Endothelial cell of umbilical vein (primary cell): ENCODE measurements around the gene TKTL1. TPM values are rescaled to one million over a fixed set of nuclear protein-coding genes. Genes with fewer than 3 reads are reported as not detected.

Experiments used
- BruUV-seq: library from RNA; stranded (reverse); fragments of 400-500 nt; replicated peaks from 2 replicates; lab custom pipeline; 2021; lab: Mats Ljungman, UMichigan
- CTCF ChIA-PET: fragments of 300-600, 350-600 bp; sonication (Branson Sonifier 250); formaldehyde crosslinking; loops from one replicate; lab custom pipeline; 2021; ENCODE audit warnings: antibody characterized with exemption, inconsistent platforms; lab: Charles Lee
- POLR2A ChIA-PET: fragments of 300-600, 350-600 bp; sonication (Branson Sonifier 250); formaldehyde crosslinking; loops from one replicate; lab custom pipeline; 2021; ENCODE audit warnings: antibody characterized with exemption, inconsistent platforms; lab: Charles Lee
- DNase-seq: peaks from one replicate; pipeline ENCODE4 v3.0.0-alpha.2; 2011; ENCODE audit warnings: low read depth, low spot score
- FAIRE-seq: peaks from 2 replicates; lab custom pipeline; 2011; peaks lifted over from hg19 to GRCh38; lab: Jason Lieb, UNC
- H2AFZ ChIP-seq: 2 replicates; pipeline ENCODE4 v1.6.0; 2012; ENCODE audit warnings: low read depth, low read length, control low read depth, inconsistent platforms
- H3K27ac ChIP-seq: 2 replicates; pipeline ENCODE4 v1.5.1; 2011; ENCODE audit warnings: low read depth, mild to moderate bottlenecking, control low read depth, low read length, moderate library complexity; ENCODE audit not compliant: insufficient read depth
- H3K27me3 ChIP-seq, 2 experiments: 2 replicates each; pipeline versions ENCODE4 v1.6.0 to v1.6.1; 2011; ENCODE audit warnings: low read length in 2 of 2, mixed read lengths in 1 of 2; ENCODE audit not compliant: control insufficient read depth in 2 of 2, insufficient read depth in 2 of 2
- H3K36me3 ChIP-seq, 2 experiments: 2 replicates in 1 of 2; 3 replicates in 1 of 2; pipeline ENCODE4 v1.5.1; 2011; ENCODE audit warnings: low read length in 2 of 2, mild to moderate bottlenecking in 1 of 2, moderate library complexity in 1 of 2; ENCODE audit not compliant: control insufficient read depth in 2 of 2, insufficient read depth in 2 of 2; ENCODE audit errors: extremely low read depth in 1 of 2
- H3K4me1 ChIP-seq: 3 replicates; pipeline ENCODE4 v1.5.1; 2011; ENCODE audit warnings: mild to moderate bottlenecking, low read length; ENCODE audit not compliant: control insufficient read depth, insufficient read depth; ENCODE audit errors: extremely low read depth
- H3K4me2 ChIP-seq: 2 replicates; pipeline ENCODE4 v1.6.1; 2011; ENCODE audit warnings: low read length, control low read depth, mixed read lengths; ENCODE audit not compliant: insufficient read depth
- H3K4me3 ChIP-seq, 3 experiments: fragments of 200-600 bp in 1 of 3; sonication (generic), shearing (Covaris generic) in 1 of 3; replicated peaks in 1 of 3; 2 replicates each; pipeline ENCODE4 v1.5.1; 2011 to 2016; ENCODE audit warnings: control low read depth in 3 of 3, low read length in 3 of 3, mild to moderate bottlenecking in 2 of 3, inconsistent platforms in 1 of 3, low read depth in 1 of 3, moderate library complexity in 1 of 3; ENCODE audit not compliant: insufficient read depth in 1 of 3
- H3K79me2 ChIP-seq: 2 replicates; pipeline ENCODE4 v1.6.0; 2012; ENCODE audit warnings: low read length, inconsistent platforms; ENCODE audit not compliant: control insufficient read depth, insufficient read depth
- H3K9ac ChIP-seq: replicated peaks from 2 replicates; pipeline ENCODE3; 2011; ENCODE audit warnings: low read length, control low read depth; ENCODE audit not compliant: insufficient read depth; ENCODE audit errors: extremely low read depth
- H3K9me1 ChIP-seq: replicated peaks from 3 replicates; pipeline ENCODE4 v1.6.0; 2011; ENCODE audit warnings: mild to moderate bottlenecking, low read length; ENCODE audit not compliant: control insufficient read depth, insufficient read depth; ENCODE audit errors: extremely low read depth
- H3K9me3 ChIP-seq: replicated peaks from 2 replicates; pipeline ENCODE4 v1.5.1; 2012; ENCODE audit warnings: low read length, inconsistent platforms; ENCODE audit not compliant: control insufficient read depth, insufficient read depth
- H4K20me1 ChIP-seq: replicated peaks from 2 replicates; pipeline ENCODE3; 2011; ENCODE audit warnings: mild to moderate bottlenecking, low read length; ENCODE audit not compliant: control insufficient read depth, insufficient read depth; ENCODE audit errors: extremely low read depth
- CTCF ChIP-seq, 2 donors: IDR thresholded peaks; 1 replicate in 1 of 2; 2 replicates in 1 of 2; pipeline ENCODE4 v1.5.1; 2011; ENCODE audit warnings: low read length in 2 of 2, mild to moderate bottlenecking in 2 of 2, moderate library complexity in 2 of 2, control low read depth in 1 of 2, inconsistent platforms in 1 of 2, low read depth in 1 of 2; ENCODE audit not compliant: insufficient read depth in 1 of 2; ENCODE audit errors: extremely low read depth in 1 of 2
- EZH2 ChIP-seq: IDR thresholded peaks from 2 replicates; pipeline ENCODE4 v1.6.1; 2012; ENCODE audit warnings: borderline replicate concordance, low read depth, mild to moderate bottlenecking, moderate library complexity, low read length, inconsistent platforms; ENCODE audit not compliant: severe bottlenecking
- FOS ChIP-seq: IDR thresholded peaks from 2 replicates; pipeline ENCODE4 v1.6.1; 2011; ENCODE audit warnings: mild to moderate bottlenecking, low read length, moderate library complexity, borderline replicate concordance; ENCODE audit not compliant: insufficient read depth
- GATA2 ChIP-seq: IDR thresholded peaks from 2 replicates; pipeline ENCODE4 v1.7.0; 2011; ENCODE audit warnings: low read depth, mild to moderate bottlenecking, moderate library complexity, mixed read lengths, low read length; ENCODE audit not compliant: insufficient read length, insufficient read depth
- JUN ChIP-seq: IDR thresholded peaks from 2 replicates; pipeline ENCODE4 v1.6.1; 2011; ENCODE audit warnings: borderline replicate concordance, low read depth; ENCODE audit not compliant: insufficient read length, insufficient read depth
- POLR2AphosphoS5 ChIP-seq: IDR thresholded peaks from 2 replicates; pipeline ENCODE4 v1.6.1; 2012; ENCODE audit warnings: low read depth, mild to moderate bottlenecking, control low read depth, low read length, moderate library complexity; ENCODE audit not compliant: insufficient read depth
- dilution Hi-C: fragments of 300-500 bp; cut with MboI; formaldehyde crosslinking; loops from one replicate; pipeline ENCODE4 v1.15.0; 2019; ENCODE audit warnings: low sequenced_read_pairs; ENCODE audit not compliant: extremely low pct_ligation_motif_present
- intact Hi-C: fragments of 100-400 bp; cut with micrococcal nuclease; formaldehyde crosslinking; loops from one replicate; pipeline ENCODE4 v1.10.0; 2022
- polyA plus RNA-seq, 4 experiments: library from polyadenylated mRNA; depleted of rRNA in 3 of 4; stranded (reverse) in 3 of 4; unstranded in 1 of 4; fragments of >200 nt; gene quantifications; 2 replicates each; pipeline versions ENCODE4 v1.2.1 to v1.2.3, GENCODE V29; 2011 to 2012; ENCODE audit warnings: missing spikeins in 1 of 4
- total RNA-seq: library from RNA; stranded (reverse); gene quantifications from 2 replicates; pipeline ENCODE4 v1.2.3, GENCODE V29; 2021
- TF ChIP-seq, protein P1 (sequence below): IDR thresholded peaks from 2 replicates; pipeline ENCODE4 v1.6.1; 2011; ENCODE audit not compliant: insufficient read depth, insufficient read length

The TKTL1 gene
- total and polyA plus RNA-seq, 2 donors (not counting 3 experiments of a cell fraction or from before 2014, with no cell fraction given), result 0.03 TPM; not detected in 1

DNA sequence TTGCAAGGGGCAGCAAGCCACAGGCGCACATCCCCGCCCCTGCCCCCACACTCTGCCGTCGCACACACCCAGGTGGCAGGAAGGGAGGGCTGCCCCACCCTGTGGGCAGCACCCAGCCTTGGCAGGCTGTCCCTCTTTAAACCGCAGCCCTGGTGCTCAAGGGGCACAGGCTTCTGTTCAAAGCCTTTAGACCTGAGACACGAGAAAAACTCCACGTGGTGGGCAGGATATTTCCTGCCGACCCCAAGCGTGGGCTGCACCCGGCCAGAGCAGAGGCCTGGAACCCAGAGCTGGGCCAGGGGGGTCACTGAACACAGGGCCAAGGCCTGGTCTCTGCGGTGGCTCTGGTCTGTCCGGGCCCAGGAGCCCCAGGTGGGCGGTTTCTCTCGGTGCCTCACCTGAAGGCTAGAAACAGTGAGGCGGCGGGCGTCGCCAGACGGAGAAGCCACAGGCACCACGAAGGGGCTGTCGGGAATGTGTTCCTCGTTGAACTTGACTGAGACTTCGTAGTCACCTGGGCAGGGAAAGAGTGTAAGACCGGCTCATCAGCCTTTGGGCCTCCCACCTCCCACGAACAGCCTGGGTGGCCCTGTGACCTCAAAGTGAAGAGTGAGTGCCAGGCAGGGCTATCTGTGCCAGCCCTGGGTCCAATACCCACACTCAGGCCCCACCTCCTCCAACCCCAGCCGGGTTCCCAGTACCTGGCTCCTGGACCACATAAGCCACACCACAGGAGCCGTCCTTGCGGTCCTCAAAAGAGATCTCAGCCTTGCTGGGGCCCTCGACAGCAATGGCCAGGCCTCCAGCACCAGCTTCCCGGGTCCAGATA lies 55.8 kb downstream of the TKTL1 start:
- no peak for FAIRE-seq
- Histone ChIP-seq H3K4me3 (no peak overlapping the region), H3K36me3 (peaks cover 5 to 77% of the 10 kb centered on the region in 2 experiments), H3K79me2 (peaks cover 3% of the 10 kb centered on the region), H3K27me3 (no peaks in the 10 kb centered on the region), H3K4me2 (no peak overlapping the region), H3K9ac (no peak overlapping the region), H2AFZ (no peak overlapping the region), H4K20me1 (no peaks in the 10 kb centered on the region), H3K4me1 (no peaks in the 10 kb centered on the region), H3K27ac (no peak overlapping the region), H3K9me3 (no peaks in the 10 kb centered on the region), H3K9me1 (no peaks in the 10 kb centered on the region)
- dilution Hi-C loops (no loop called here), intact Hi-C loops (no loop called here)
- POLR2A ChIA-PET, result no interaction called here
- no peak for TF ChIP-seq GATA2
- peak; percentile 23 for TF ChIP-seq POLR2AphosphoS5
- DNase-seq, result no peak
- BruUV-seq, result no TSS peak
- CTCF ChIA-PET, result no interaction called here

DNA sequence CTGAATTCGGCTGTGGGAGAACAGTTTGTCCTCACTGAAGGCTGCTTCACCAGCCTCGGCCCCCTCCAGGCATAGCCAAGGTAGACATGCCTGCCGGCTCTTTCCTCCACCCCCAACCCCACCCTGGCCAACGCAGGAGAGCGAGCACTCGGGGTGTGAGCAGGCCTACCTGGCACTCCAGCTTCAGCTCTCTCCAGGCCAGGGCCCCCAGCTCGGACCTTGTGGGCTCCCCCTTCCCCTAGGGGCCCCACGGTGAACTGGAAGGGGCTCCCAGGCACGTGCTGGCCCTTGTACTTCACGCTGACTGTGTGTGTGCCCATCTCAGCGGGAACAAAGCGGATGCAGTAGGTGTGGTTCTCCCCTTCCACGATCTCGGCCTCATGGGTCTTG lies 56.4 kb downstream of the TKTL1 start:
- no peaks in the 10 kb centered on the region for H3K27me3 ChIP-seq
- CTCF ChIA-PET, result no interaction called here
- H3K4me1 ChIP-seq, result no peaks in the 10 kb centered on the region
- H4K20me1 ChIP-seq, result no peaks in the 10 kb centered on the region
- H3K27ac ChIP-seq, result no peak overlapping the region
- H3K9me3 ChIP-seq, result no peaks in the 10 kb centered on the region
- no peak overlapping the region for H3K4me3 ChIP-seq
- no peaks in the 10 kb centered on the region for H3K9me1 ChIP-seq
- DNase-seq, result no peak
- H3K79me2 ChIP-seq, result peaks cover 4% of the 10 kb centered on the region
- POLR2A ChIA-PET, result no interaction called here
- peaks cover 5 to 83% of the 10 kb centered on the region in 2 experiments for H3K36me3 ChIP-seq
- H3K4me2 ChIP-seq, result no peak overlapping the region
- no peak for TF ChIP-seq CTCF (IDR thresholded peaks at IDR 0.05; ENCODE audit: extremely low read depth in 1 of 2, insufficient read depth in 1 of 2, low read depth in 1 of 2, low read length in 2 of 2)
- TF ChIP-seq EZH2, result no peak
- no peak for TF ChIP-seq FOS
- TF ChIP-seq, protein P1, sequence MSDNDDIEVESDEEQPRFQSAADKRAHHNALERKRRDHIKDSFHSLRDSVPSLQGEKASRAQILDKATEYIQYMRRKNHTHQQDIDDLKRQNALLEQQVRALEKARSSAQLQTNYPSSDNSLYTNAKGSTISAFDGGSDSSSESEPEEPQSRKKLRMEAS, result no peak
- TF ChIP-seq POLR2AphosphoS5, result no peak
- no peak for TF ChIP-seq JUN
- no peak overlapping the region for H2AFZ ChIP-seq
- intact Hi-C loops (no loop called here), dilution Hi-C loops (no loop called here)
- no peak for FAIRE-seq
- no TSS peak for BruUV-seq
- no peak overlapping the region for H3K9ac ChIP-seq
